Uterus (tissue), 4 donors: Measurements from ENCODE around the gene ADD1. TPM values are rescaled to one million over a fixed set of nuclear protein-coding genes. Genes with fewer than 3 reads are reported as not detected.

ENCODE experiments used
- DNase-seq, 2 donors: peaks; one replicate each; pipeline ENCODE4 v3.0.0-alpha.2; 2019 to 2020
- H3K27ac ChIP-seq, 2 donors: fragments of 200-600 bp; sonication (generic); 1 replicate in 1 of 2; 2 replicates in 1 of 2; pipeline ENCODE4 v1.5.1; 2016 to 2018
- H3K27me3 ChIP-seq, 2 donors: fragments of 200-600 bp; sonication (generic); one replicate each; pipeline ENCODE4 v1.5.1; 2018 to 2019; ENCODE audit warnings: control low read depth in 1 of 2
- H3K36me3 ChIP-seq, 2 donors: fragments of 200-600 bp; sonication (generic); one replicate each; pipeline ENCODE4 v1.5.1; 2019; ENCODE audit warnings: control low read depth in 1 of 2
- H3K4me1 ChIP-seq, 2 donors: fragments of 200-600 bp; sonication (generic); one replicate each; pipeline ENCODE4 v1.5.1; 2018 to 2019; ENCODE audit warnings: control low read depth in 1 of 2
- H3K4me3 ChIP-seq, 2 donors: fragments of 200-600 bp; sonication (generic); 1 replicate in 1 of 2; 2 replicates in 1 of 2; pipeline ENCODE4 v1.5.1; 2018 to 2019; ENCODE audit warnings: mild to moderate bottlenecking in 1 of 2
- H3K9me3 ChIP-seq, 2 donors: fragments of 200-600 bp; sonication (generic); one replicate each; pipeline ENCODE4 v1.5.1; 2019; ENCODE audit warnings: control low read depth in 1 of 2
- CTCF ChIP-seq, 4 experiments: fragments of 200-600 bp in 2 of 4; fragments of 450-650 bp in 2 of 4; sonication (generic) in 2 of 4; IDR thresholded peaks; one replicate each; pipeline ENCODE4 v1.5.1; 2016 to 2019; ENCODE audit warnings: antibody characterized with exemption in 4 of 4, mild to moderate bottlenecking in 2 of 4, moderate library complexity in 1 of 4
- POLR2A ChIP-seq, 2 donors: fragments of 450-650 bp; IDR thresholded peaks; one replicate each; pipeline ENCODE4 v1.6.1; 2016; ENCODE audit warnings: antibody characterized with exemption in 2 of 2, mild to moderate bottlenecking in 1 of 2, moderate library complexity in 1 of 2
- intact Hi-C: fragments of 100-400 bp; cut with DNase I; formaldehyde crosslinking; loops from one replicate; pipeline ENCODE4 v1.15.1; 2023; ENCODE audit warnings: low total_unique reads
- total RNA-seq, 4 donors: library from RNA; depleted of rRNA in 3 of 4; stranded (reverse); fragments of >200 nt in 3 of 4; gene quantifications; one replicate each; pipeline versions ENCODE4 v1.1.0 to v1.2.4, GENCODE V29; 2014 to 2023
- donor health status: DM: yes; HTN: yes; CAD: no.

The ADD1 gene
- total RNA-seq, 4 donors from 2014 or later: 161 to 403 (median 225) TPM

GRCh38 chr4:2929469-2929868, 85.8 kb downstream of the ADD1 start:
- Histone ChIP-seq H3K9me3 (no peaks in the 10 kb centered on the region), H3K27ac (no peak overlapping the region), H3K4me3 (no peak overlapping the region), H3K36me3 (no peaks in the 10 kb centered on the region), H3K4me1 (peaks cover 0 to 10% of the 10 kb centered on the region in 2 donors), H3K27me3 (no peaks in the 10 kb centered on the region)
- intact Hi-C loops: no loop called here
- TF ChIP-seq POLR2A (IDR thresholded peaks at IDR 0.05): no peak
- no peak for TF ChIP-seq CTCF (IDR thresholded peaks at IDR 0.05)
- DNase-seq: peak; percentile 13 to 16

GRCh38 chr4:2930135-2930757, 86.6 kb downstream of the ADD1 start:
- DNase-seq: peak; percentile 18 to 20
- Histone ChIP-seq H3K4me1 (peaks cover 0 to 10% of the 10 kb centered on the region in 2 donors), H3K27me3 (no peaks in the 10 kb centered on the region), H3K27ac (no peak overlapping the region), H3K4me3 (no peak overlapping the region), H3K9me3 (no peaks in the 10 kb centered on the region), H3K36me3 (no peaks in the 10 kb centered on the region)
- intact Hi-C loops: no loop called here
- no peak for TF ChIP-seq POLR2A (IDR thresholded peaks at IDR 0.05)
- no peak for TF ChIP-seq CTCF (IDR thresholded peaks at IDR 0.05)

GRCh38 chr4:2930758-2931511, 87.3 kb downstream of the ADD1 start:
- peak overlapping the region in 1 of 2 donors; percentile 34 for H3K27ac ChIP-seq
- H3K4me3 ChIP-seq: no peak overlapping the region
- intact Hi-C loops: no loop called here
- no peaks in the 10 kb centered on the region for H3K27me3 ChIP-seq
- TF ChIP-seq POLR2A (IDR thresholded peaks at IDR 0.05) (no peak), CTCF (IDR thresholded peaks at IDR 0.05) (no peak)
- no peaks in the 10 kb centered on the region for H3K36me3 ChIP-seq
- no peaks in the 10 kb centered on the region for H3K9me3 ChIP-seq
- peaks cover 0 to 10% of the 10 kb centered on the region in 2 donors for H3K4me1 ChIP-seq
- DNase-seq: peak; percentile 22 to 27

GRCh38 chr4:2931512-2932301, 88.1 kb downstream of the ADD1 start:
- peaks cover 0 to 10% of the 10 kb centered on the region in 2 donors for H3K4me1 ChIP-seq
- intact Hi-C loops: no loop called here

More at GRCh38 chr4:2931512-2932301, 88.1 kb downstream of the ADD1 start:
- Histone ChIP-seq H3K4me3 (no peak overlapping the region), H3K27me3 (no peaks in the 10 kb centered on the region), H3K9me3 (no peaks in the 10 kb centered on the region), H3K36me3 (no peaks in the 10 kb centered on the region), H3K27ac (peak overlapping the region in 1 of 2 donors; percentile 9)
- DNase-seq: peak; percentile 25
- TF ChIP-seq POLR2A (IDR thresholded peaks at IDR 0.05): no peak
- no peak for TF ChIP-seq CTCF (IDR thresholded peaks at IDR 0.05)
